Urothelium cell line (cell line): ENCODE measurements around the gene PTCD2.

Source experiments
- DNase-seq: peaks from one replicate; pipeline ENCODE4 v3.0.0; 2011; ENCODE audit warnings: low spot score, mixed read lengths
- FAIRE-seq: peaks from 2 replicates; lab custom pipeline; 2011; peaks lifted over from hg19 to GRCh38; lab: Jason Lieb, UNC

PTCD2 gene

GRCh38 chr5:72338689-72339209 lies 18.6 kb downstream of the PTCD2 start:
- FAIRE-seq (no peak), DNase-seq (no peak)

- DNase-seq (no peak), FAIRE-seq (no peak)
Observed at GRCh38 chr5:72346398-72346797, 26.2 kb downstream of the PTCD2 start.

DNA sequence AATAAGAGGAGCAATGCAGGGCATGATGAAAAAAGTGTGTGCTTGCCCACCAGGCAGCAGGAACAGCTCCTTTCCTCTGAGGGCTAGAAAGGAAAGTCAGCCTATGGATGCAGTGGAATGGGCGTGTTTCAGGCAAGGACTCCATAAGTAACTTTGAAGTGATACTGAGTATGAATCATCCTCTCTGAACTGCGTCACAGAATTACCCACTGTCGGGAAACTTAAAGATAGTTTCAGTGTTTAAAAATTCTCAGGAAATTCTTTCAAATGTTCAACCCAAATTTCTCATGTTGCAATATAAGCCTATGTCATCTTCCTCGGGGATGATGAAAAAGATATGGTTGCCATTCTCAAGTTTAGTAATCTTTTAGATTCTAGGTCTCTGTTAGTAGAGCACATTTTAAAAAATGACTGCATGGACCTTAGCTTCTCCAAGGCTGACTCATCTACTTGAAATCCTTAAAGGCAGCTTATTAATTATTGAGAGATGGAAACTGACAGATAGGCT lies 27.7 kb downstream of the PTCD2 start:
- FAIRE-seq, result no peak
- peak; percentile 55 for DNase-seq

- DNase-seq (no peak), FAIRE-seq (no peak)
Observed at GRCh38 chr5:72351376-72351775, 31.2 kb downstream of the PTCD2 start.

DNA sequence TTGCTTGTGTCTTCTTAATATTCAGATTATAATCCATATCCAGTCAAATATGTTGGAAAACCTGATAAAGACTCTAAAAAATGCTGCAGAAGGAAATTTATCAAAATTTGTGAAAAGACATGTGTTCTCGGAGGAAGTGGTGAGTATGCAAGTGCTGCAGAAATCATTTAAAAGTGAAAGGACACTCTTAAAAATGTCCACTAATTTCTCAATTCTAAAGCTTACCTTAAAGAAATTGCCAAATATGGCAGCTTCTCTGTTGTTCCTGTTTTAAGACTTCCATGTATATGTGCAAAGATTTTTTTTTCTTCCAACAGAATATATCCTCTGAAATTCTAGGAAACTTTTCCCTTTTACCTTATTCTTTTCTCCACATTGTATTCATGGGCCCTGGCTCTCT lies 32.4 kb downstream of the PTCD2 start:
- FAIRE-seq (no peak), DNase-seq (no peak)

- FAIRE-seq, result no peak
- DNase-seq, result no peak
Observed at GRCh38 chr5:72353046-72353445, 32.9 kb downstream of the PTCD2 start.

DNA sequence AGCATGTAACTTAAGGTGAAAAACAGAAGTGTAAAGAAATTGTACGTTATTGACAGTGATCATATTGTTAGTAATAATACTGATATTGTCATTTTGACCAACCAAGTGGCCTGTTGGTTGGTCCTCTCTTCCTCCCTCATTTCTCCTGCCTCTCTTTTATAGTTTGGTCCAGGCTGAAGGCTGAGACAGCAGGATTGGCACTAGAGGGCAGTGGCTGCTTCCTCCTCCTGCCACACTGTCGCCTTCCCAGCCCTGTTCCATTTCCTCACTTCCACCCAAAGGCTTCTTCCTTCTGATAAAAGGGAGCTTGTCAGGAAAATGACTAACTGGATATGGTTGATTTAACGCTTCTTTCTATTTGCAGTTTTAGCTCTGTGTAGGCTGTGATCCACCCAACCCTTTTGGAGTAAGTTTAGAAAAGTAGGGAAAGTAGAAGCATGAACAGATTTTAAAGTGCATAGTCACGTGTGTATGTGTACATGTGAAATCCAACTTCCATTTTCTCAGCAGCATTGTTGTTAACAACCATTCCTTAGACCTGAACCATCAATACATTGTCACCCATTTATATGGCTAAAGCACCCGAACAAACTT lies 35.6 kb downstream of the PTCD2 start:
- DNase-seq (peak; percentile 49), FAIRE-seq (no peak)

DNA sequence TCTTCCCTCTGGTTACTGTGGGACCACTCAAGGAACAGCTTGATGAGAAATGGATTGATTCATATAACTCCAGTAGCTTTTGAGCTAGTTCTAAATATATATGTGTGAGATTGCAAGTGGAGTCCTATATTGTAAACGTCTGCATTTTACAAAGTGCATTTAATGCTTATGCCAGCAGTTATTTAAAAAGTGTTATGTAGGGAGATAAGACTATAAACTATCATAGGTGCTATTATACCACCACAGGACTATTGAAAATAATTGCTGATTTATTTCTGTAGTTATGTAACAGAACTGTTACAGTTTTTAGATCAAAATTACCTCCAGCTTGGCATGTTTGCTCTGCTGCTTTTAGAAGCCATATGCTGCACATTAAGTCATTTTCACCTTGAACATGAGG lies 36.2 kb downstream of the PTCD2 start:
- FAIRE-seq, result no peak
- DNase-seq, result no peak

DNA sequence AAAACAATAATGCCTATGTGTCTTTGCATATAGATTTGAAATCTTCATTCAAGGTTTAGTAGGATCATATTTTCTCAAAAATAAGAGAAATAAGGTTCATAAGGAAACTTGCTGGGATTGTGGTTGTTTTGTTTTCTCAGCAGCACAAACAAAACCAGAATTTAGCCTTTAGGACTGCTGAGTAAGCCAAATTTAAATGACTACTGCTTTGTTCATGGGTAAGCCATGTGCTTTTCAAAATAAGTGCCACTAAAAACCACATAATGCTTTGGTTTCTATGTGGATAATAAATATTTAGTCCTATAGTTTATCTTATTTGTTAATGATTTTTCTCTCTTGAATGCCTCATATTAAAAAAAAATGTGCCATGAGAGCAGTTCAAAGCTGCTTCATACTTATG lies 38.8 kb downstream of the PTCD2 start:
- DNase-seq, result no peak
- FAIRE-seq, result no peak

GRCh38 chr5:72359886-72360285 lies 39.7 kb downstream of the PTCD2 start:
- DNase-seq, result no peak

DNA sequence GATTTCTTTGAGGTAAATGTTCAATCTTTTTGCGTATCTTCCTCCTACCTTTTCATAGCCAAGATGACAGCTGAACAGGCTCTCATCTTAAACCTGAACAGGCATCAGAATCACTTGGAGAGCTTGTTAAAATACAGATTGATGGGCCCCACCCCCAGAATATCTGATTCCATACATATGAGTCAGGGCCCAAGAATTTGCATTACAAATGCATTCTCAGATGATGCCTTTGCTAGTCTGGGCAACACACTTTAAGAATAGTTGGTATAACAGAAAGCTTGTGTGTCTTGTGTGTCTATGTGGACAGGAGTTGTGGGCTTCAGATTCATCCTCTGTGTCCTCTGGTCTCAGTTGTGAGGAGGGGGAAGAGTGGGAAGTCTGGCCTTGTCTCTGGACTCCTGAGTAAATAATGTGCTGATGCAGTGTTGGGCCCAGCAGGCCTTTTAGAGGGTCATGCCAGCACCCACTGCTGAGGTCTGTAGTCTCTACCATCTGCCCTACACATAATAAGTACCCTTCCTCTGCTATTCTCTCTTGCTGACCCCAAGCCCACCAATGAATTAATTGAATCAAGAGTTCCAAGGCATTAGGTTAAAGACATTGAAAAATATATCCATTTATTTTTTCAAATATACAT lies 43.1 kb downstream of the PTCD2 start:
- FAIRE-seq, result no peak
- DNase-seq, result peak; percentile 28

More at GRCh38 chr5:72359886-72360285, 39.7 kb downstream of the PTCD2 start:
- no peak for FAIRE-seq

- FAIRE-seq, result no peak
Observed at GRCh38 chr5:72364171-72364570, 44.0 kb downstream of the PTCD2 start.

GRCh38 chr5:72364951-72365350 lies 44.8 kb downstream of the PTCD2 start:
- FAIRE-seq (no peak), DNase-seq (no peak)

More at GRCh38 chr5:72364171-72364570, 44.0 kb downstream of the PTCD2 start:
- no peak for DNase-seq

- DNase-seq, result peak; percentile 57
- no peak for FAIRE-seq
Observed at GRCh38 chr5:72366324-72366976, 46.3 kb downstream of the PTCD2 start.

DNA sequence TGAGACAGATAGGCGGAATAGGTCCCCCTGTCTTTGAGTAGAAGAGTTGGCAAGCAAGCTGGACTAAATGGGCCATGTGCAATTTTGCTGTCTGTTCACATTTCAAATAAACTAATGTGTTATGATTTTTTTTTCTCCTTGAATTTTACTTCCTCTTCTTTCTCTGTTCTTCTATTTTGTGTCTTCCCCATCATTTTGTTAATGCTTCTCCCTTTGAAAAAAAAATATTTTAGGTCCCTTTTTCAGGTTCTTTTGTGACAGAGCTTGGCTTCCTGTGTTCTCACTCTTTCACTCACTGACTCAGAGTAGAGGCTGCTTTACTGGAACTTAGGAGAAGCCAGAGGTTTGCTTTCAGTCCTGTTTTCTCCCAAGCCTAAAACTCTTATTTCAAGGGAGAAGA lies 48.1 kb downstream of the PTCD2 start:
- FAIRE-seq (no peak), DNase-seq (no peak)

GRCh38 chr5:72369301-72369700 lies 49.1 kb downstream of the PTCD2 start:
- DNase-seq (no peak), FAIRE-seq (no peak)

GRCh38 chr5:72369711-72370110 lies 49.5 kb downstream of the PTCD2 start:
- no peak for DNase-seq
- no peak for FAIRE-seq

DNA sequence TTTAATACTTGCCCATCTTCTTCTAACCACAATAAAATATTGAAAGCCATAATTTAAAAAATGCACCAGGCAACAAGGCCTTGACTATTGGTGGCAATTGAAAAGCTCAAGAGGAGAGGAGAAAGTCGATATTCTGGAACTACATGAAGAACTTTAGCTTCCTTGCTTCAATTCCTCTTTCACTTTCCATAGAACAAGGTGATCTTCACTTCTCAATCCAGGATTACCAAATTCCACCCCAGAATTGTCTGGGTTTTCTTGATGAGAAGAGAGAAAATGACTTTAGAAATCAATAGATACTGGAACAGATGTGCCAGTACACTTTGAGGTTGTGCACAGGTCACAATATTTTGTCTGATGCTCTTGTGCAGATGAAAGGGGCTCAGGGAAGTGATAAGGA lies 52.2 kb downstream of the PTCD2 start:
- FAIRE-seq (no peak), DNase-seq (no peak)

DNA sequence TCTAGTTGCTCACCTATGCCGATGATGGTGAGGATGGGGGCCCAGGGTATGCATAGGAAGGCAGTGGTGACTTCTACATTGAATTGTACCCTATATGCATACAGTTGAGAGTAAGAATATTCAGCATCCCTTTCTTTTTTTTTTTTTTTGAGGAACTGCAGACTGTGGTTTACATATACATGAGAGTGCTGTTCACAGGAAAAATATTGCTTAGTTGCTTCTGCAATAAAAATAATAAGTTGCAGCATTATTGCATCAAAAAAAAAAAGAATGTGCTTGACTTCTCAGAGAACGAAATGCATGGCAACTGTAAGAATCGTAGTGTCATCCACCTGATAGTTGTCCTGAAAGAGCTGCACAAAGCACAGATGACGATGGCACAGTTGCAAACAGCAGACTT lies 52.8 kb downstream of the PTCD2 start:
- DNase-seq (no peak), FAIRE-seq (no peak)

GRCh38 chr5:72374844-72375243 lies 54.7 kb downstream of the PTCD2 start:
- no peak for FAIRE-seq
- DNase-seq, result no peak

- DNase-seq, result no peak
- no peak for FAIRE-seq
Observed at GRCh38 chr5:72376381-72376780, 56.2 kb downstream of the PTCD2 start.
